ENCODE data around the gene ABHD8.
A peak's percentile ranks its signal among the peaks of the same experiment; 100 is the strongest.

Gene ABHD8

GRCh38 chr19:17312189-17313113, 9.2 kb upstream of the ABHD8 start:
- CTCF ChIA-PET, result interaction anchor here (0.8 to 1.4 kb wide), 2 partner anchors 8 to 30 kb away, joined by 3 read pairs; no protein-coding TSS in a partner anchor
- TF ChIP-seq CTCF (IDR thresholded peaks at IDR 0.05; ENCODE audit: control extremely low read depth, extremely low read depth, low read depth, missing control alignments), result no peak
- no peak for DNase-seq (ENCODE audit: extremely low spot score)
- POLR2A ChIA-PET, result interaction anchor here (0.6 kb wide), 1 partner anchor 77 kb away, joined by 4 read pairs; no protein-coding TSS in a partner anchor

- DNase-seq (ENCODE audit: extremely low spot score), result no peak
- CTCF ChIA-PET, result interaction anchor here (1.2 kb wide), 1 partner anchor 51 kb away, joined by 3 read pairs; no protein-coding TSS in a partner anchor
- no peak for TF ChIP-seq CTCF (IDR thresholded peaks at IDR 0.05; ENCODE audit: control extremely low read depth, extremely low read depth, low read depth, missing control alignments)
- POLR2A ChIA-PET, result no interaction called here
These were observed 8.4 kb upstream of the ABHD8 start for GRCh38 chr19:17311455-17312188.

GRCh38 chr19:17309965-17310461, 6.8 kb upstream of the ABHD8 start:
- ChIA-PET CTCF (interaction anchor here (1.8 kb wide), 1 partner anchor 36 kb away, joined by 4 read pairs; no protein-coding TSS in a partner anchor), POLR2A (no interaction called here)
- no peak for TF ChIP-seq CTCF (IDR thresholded peaks at IDR 0.05; ENCODE audit: control extremely low read depth, extremely low read depth, low read depth, missing control alignments)
- DNase-seq (ENCODE audit: extremely low spot score), result no peak

GRCh38 chr19:17309198-17309964, 6.2 kb upstream of the ABHD8 start, which contains the start of gene DDA1:
TSS of gene DDA1 (plus strand) at chr19:17309563. CDS start at chr19:17309655, 92 bp downstream.
- CTCF ChIA-PET, result interaction anchor here (0.6 to 1.8 kb wide), 9 partner anchors 16 to 594 kb away, joined by 3 to 5 read pairs (median 3); partner anchors contain the start of gene BABAM1

GRCh38 chr19:17307876-17308377, 4.7 kb upstream of the ABHD8 start:
- CTCF ChIA-PET, result interaction anchor here (0.7 to 1.6 kb wide), 4 partner anchors 15 to 81 kb away, joined by 3 to 10 read pairs (median 4); no protein-coding TSS in a partner anchor
- TF ChIP-seq CTCF (IDR thresholded peaks at IDR 0.05; ENCODE audit: control extremely low read depth, extremely low read depth, low read depth, missing control alignments), result no peak
- POLR2A ChIA-PET, result no interaction called here
- no peak for DNase-seq (ENCODE audit: extremely low spot score)

More at GRCh38 chr19:17309198-17309964, 6.2 kb upstream of the ABHD8 start, which contains the start of gene DDA1:
- no peak for TF ChIP-seq CTCF (IDR thresholded peaks at IDR 0.05; ENCODE audit: control extremely low read depth, extremely low read depth, low read depth, missing control alignments)
- DNase-seq (ENCODE audit: extremely low spot score), result peak; percentile 98
- POLR2A ChIA-PET, result interaction anchor here (0.6 to 1.2 kb wide), 7 partner anchors 12 to 972 kb away, joined by 3 to 6 read pairs (median 4); partner anchors contain the start of genes ANKLE1, BABAM1, BST2 and JUND
